ENCODE measurements around the gene UCK2. TPM values are rescaled to one million over a fixed set of nuclear protein-coding genes. Genes with fewer than 3 reads are reported as not detected.
"Not testable (repeated sequence)": the region's sequence is repeated elsewhere in the genome, so short reads cannot be mapped to it uniquely, and the experiment has no call there.

UCK2 gene
- total RNA-seq, 1 donor from 2014 or later: 111 TPM

DNA sequence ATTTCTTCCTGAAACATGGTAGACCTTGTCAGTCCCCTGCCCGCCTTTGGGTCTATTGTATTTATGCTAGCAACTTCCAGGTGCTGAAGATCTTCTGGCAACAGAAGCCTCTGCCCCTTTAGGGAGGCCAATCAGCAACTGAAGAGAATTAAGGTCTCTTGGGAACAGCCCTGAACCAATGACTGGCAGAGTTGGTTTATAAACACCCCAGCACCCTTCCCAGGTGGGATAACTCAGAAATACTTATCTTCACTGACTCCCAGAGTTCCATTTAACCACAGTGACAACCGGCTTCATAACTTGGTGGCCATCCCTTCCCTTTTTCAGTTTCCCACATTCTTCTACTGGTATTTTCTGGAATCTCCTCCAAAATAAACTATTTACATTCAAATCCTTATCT lies 31.5 kb upstream of the UCK2 start:
- no peak for TF ChIP-seq EZH2 (IDR thresholded peaks at IDR 0.05; ENCODE audit: insufficient read depth, low read length)
- TF ChIP-seq, protein P1, sequence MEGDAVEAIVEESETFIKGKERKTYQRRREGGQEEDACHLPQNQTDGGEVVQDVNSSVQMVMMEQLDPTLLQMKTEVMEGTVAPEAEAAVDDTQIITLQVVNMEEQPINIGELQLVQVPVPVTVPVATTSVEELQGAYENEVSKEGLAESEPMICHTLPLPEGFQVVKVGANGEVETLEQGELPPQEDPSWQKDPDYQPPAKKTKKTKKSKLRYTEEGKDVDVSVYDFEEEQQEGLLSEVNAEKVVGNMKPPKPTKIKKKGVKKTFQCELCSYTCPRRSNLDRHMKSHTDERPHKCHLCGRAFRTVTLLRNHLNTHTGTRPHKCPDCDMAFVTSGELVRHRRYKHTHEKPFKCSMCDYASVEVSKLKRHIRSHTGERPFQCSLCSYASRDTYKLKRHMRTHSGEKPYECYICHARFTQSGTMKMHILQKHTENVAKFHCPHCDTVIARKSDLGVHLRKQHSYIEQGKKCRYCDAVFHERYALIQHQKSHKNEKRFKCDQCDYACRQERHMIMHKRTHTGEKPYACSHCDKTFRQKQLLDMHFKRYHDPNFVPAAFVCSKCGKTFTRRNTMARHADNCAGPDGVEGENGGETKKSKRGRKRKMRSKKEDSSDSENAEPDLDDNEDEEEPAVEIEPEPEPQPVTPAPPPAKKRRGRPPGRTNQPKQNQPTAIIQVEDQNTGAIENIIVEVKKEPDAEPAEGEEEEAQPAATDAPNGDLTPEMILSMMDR (IDR thresholded peaks at IDR 0.05; ENCODE audit: insufficient read depth, low read depth, low read length): no peak
- H3K36me3 Mint-ChIP-seq (ENCODE audit: low read depth, unreplicated experiment): no peaks in the 10 kb centered on the region
- H3K27me3 Mint-ChIP-seq (ENCODE audit: low read depth, unreplicated experiment): no peaks in the 10 kb centered on the region

GRCh38 chr1:165799387-165799786 lies 28.0 kb upstream of the UCK2 start:
- FAIRE-seq (no peak), DNase-seq (ENCODE audit: low read depth) (no peak)
- TF ChIP-seq, protein P1 (IDR thresholded peaks at IDR 0.05; ENCODE audit: insufficient read depth, low read depth, low read length): no peak
- TF ChIP-seq EZH2 (IDR thresholded peaks at IDR 0.05; ENCODE audit: insufficient read depth, low read length): no peak
- Histone ChIP-seq H3K36me3 (ENCODE audit: insufficient read depth, low read length) (no peaks in the 10 kb centered on the region), H3K4me3 (ENCODE audit: insufficient read depth, low read depth, low read length) (no peak overlapping the region), H4K20me1 (ENCODE audit: insufficient read depth, low read length) (no peaks in the 10 kb centered on the region), H3K4me1 (ENCODE audit: insufficient read depth, low read length) (no peaks in the 10 kb centered on the region), H3K4me2 (ENCODE audit: low read length) (no peak overlapping the region), H2AFZ (ENCODE audit: low read depth, low read length) (no peak overlapping the region), H3K27me3 (ENCODE audit: insufficient read depth, low read length) (no peaks in the 10 kb centered on the region), H3K9me3 (ENCODE audit: insufficient read depth, low read depth, low read length) (peaks cover 5% of the 10 kb centered on the region), H3K9ac (ENCODE audit: low read length) (no peak overlapping the region), H3K79me2 (ENCODE audit: insufficient read depth, low read length) (no peaks in the 10 kb centered on the region), H3K27ac (ENCODE audit: low read depth, low read length) (no peak overlapping the region)
- Mint-ChIP-seq H3K27me3 (ENCODE audit: low read depth, unreplicated experiment) (peaks cover 4% of the 10 kb centered on the region), H3K4me3 (ENCODE audit: unreplicated experiment) (no peak overlapping the region), H3K27ac (ENCODE audit: unreplicated experiment) (no peak overlapping the region), H3K36me3 (ENCODE audit: low read depth, unreplicated experiment) (no peaks in the 10 kb centered on the region), H3K9me3 (ENCODE audit: unreplicated experiment) (peaks cover 18% of the 10 kb centered on the region), H3K4me1 (ENCODE audit: low read depth, unreplicated experiment) (no peaks in the 10 kb centered on the region)

More for the DNA sequence above, 31.5 kb upstream of the UCK2 start:
- no peak overlapping the region for H3K4me2 ChIP-seq (ENCODE audit: low read length)
- no peak overlapping the region for H3K27ac Mint-ChIP-seq (ENCODE audit: unreplicated experiment)
- H3K9me3 ChIP-seq (ENCODE audit: insufficient read depth, low read depth, low read length): peaks cover 5% of the 10 kb centered on the region
- H3K9me3 Mint-ChIP-seq (ENCODE audit: unreplicated experiment): peaks cover 9% of the 10 kb centered on the region
- DNase-seq (ENCODE audit: low read depth): no peak
- no peak overlapping the region for H2AFZ ChIP-seq (ENCODE audit: low read depth, low read length)
- H3K27ac ChIP-seq (ENCODE audit: low read depth, low read length): no peak overlapping the region
- no peak for FAIRE-seq
- no peaks in the 10 kb centered on the region for H3K79me2 ChIP-seq (ENCODE audit: insufficient read depth, low read length)
- H3K9ac ChIP-seq (ENCODE audit: low read length): no peak overlapping the region
- H3K36me3 ChIP-seq (ENCODE audit: insufficient read depth, low read length): no peaks in the 10 kb centered on the region
- no peaks in the 10 kb centered on the region for H3K4me1 Mint-ChIP-seq (ENCODE audit: low read depth, unreplicated experiment)
- no peaks in the 10 kb centered on the region for H4K20me1 ChIP-seq (ENCODE audit: insufficient read depth, low read length)
- no peaks in the 10 kb centered on the region for H3K27me3 ChIP-seq (ENCODE audit: insufficient read depth, low read length)
- H3K4me3 ChIP-seq (ENCODE audit: insufficient read depth, low read depth, low read length): no peak overlapping the region
- H3K4me1 ChIP-seq (ENCODE audit: insufficient read depth, low read length): no peaks in the 10 kb centered on the region
- no peak overlapping the region for H3K4me3 Mint-ChIP-seq (ENCODE audit: unreplicated experiment)

- not testable (repeated sequence) for H3K27ac ChIP-seq (ENCODE audit: low read depth, low read length); H3K79me2 ChIP-seq (ENCODE audit: insufficient read depth, low read length); H3K4me1 Mint-ChIP-seq (ENCODE audit: low read depth, unreplicated experiment); H3K36me3 Mint-ChIP-seq (ENCODE audit: low read depth, unreplicated experiment); H2AFZ ChIP-seq (ENCODE audit: low read depth, low read length); H3K27me3 Mint-ChIP-seq (ENCODE audit: low read depth, unreplicated experiment); H3K4me2 ChIP-seq (ENCODE audit: low read length); H3K27ac Mint-ChIP-seq (ENCODE audit: unreplicated experiment); FAIRE-seq; H3K4me3 Mint-ChIP-seq (ENCODE audit: unreplicated experiment); H3K9ac ChIP-seq (ENCODE audit: low read length); H3K4me3 ChIP-seq (ENCODE audit: insufficient read depth, low read depth, low read length); H3K4me1 ChIP-seq (ENCODE audit: insufficient read depth, low read length); H3K36me3 ChIP-seq (ENCODE audit: insufficient read depth, low read length); H3K9me3 ChIP-seq (ENCODE audit: insufficient read depth, low read depth, low read length); H4K20me1 ChIP-seq (ENCODE audit: insufficient read depth, low read length); DNase-seq (ENCODE audit: low read depth); H3K27me3 ChIP-seq (ENCODE audit: insufficient read depth, low read length)
- H3K9me3 Mint-ChIP-seq (ENCODE audit: unreplicated experiment): peaks cover 12% of the 10 kb centered on the region
Observed at GRCh38 chr1:165804513-165804912, 22.9 kb upstream of the UCK2 start.
